Esophagus mucosa (tissue), 1 donor: ENCODE results near the gene TEX29. TPM values are rescaled to one million over a fixed set of nuclear protein-coding genes. Genes with fewer than 3 reads are reported as not detected.

Experiments
- ATAC-seq: fragments of 200-7000 bp; cut with Tn5 transposase; one replicate; pipeline ENCODE4 v1.9.1; 2020
- total RNA-seq: library from RNA; stranded (reverse); gene quantifications from one replicate; pipeline ENCODE4 v1.2.4, GENCODE V29; 2023
- donor health status: DM: yes; HTN: yes; CAD: no.

TEX29 gene
- total RNA-seq, 1 donor from 2014 or later: not detected

DNA sequence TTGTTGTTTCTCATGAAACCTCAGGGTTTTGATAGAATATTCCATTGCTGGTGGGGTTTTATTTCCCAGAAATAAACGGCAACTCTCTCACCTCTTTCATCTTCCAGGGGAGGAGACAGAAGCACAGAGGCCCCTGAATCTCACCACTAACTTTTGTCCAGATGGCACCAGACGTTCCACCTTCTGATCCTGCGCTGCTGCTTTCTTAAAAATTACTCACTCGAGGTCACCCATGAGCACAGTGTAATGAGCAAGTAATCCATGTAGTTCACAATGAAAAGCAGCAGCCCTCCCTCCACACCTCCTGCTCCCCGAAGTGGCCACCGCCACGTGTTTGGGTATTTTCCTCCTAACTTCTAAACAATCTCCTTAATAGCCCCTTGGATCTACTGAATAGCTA lies 51.3 kb downstream of the TEX29 start:
- ATAC-seq: no peak

DNA sequence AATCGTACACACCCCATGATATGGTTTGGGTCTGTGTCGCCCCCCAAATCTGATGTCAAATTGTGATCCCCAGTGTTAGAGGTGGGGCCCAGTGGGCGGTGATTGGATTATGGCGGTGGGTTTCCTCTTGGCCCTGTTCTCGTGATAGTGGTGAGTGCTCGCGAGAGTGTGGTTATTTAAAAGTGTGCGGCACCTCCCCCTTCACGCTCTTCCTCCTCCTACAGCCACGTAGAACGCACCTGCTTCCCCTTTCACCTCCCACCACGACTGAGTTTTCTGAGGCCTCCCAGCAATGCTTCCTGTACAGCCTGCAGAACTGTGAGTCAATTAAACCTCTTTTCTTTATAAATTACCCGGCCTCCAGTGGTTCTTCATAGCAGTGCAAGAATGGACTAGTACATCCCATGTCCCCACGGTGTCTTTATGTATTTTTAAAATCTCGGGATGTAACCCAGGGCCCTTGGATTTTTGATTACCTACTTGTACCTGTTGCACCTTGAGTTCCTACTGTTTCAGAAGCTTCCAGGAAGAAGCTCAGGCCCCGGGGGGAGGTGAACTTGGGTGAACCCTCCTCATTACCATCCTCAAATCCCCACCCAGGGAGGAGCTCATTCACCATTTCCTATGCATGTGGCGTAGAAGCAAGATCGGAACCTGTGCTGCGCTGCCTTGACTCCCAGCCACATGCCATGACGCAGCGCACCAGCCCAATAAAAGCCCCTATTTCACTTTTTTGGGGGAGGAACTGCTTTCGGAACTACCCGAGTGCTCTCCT lies 52.4 kb downstream of the TEX29 start:
- no peak for ATAC-seq

DNA sequence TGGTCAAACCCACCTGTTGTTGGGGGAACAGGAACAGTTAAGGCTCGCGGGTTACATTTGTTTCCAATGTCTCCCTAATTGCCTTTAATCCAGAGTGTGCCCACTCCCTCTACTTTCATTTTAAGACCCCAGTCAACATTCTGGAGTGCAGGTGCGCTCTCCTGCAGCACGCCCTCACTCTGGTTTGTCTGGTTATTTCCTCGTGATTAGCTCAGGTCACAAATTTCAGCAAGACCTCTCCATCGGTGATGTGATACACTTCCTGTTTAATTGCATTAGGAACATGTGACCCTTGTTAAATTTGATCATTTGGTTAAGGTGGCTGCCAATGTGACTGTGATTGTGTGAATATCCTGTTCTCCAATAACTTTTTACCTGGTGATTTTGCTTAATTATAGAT lies 53.0 kb downstream of the TEX29 start:
- no peak for ATAC-seq

DNA sequence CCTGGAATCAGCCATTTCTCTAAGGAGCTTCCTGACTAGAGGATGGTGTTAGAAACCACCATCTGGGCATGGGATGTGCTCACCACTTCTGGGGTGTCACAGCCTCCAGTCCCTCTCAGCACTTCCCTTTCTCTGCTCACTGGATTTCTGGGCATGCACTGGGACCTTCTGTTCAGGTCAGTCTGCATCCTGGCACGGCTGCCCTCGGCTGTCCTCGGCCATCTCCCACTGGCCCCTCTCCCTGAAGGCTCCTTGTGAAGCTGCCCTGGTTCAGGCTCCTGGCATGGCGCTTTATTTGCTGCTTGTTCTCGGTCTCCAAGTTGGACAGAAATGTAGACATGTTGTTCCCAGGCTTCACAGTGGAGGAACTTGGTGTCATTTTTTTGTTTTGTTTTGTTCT lies 60.0 kb downstream of the TEX29 start:
- no peak for ATAC-seq

DNA sequence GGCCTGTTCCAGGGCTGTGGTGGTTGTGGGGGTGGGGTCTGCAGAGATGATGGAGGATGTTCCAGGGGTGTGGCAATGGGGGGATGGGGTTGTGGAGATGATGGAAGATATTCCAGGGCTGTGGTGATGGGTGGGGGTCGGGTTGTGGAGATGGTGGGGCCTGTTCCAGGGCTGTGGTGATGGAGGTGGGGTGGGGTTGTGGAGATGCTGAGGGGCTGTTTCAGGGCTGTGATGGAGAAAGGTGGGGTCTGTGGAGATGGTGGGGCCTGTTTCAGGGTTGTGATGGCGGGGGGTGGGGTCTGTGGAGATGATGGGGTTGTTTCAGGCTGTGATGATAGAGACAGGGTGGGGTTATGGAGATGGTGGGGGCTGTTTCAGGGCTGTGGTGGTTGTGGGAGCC lies 62.0 kb downstream of the TEX29 start:
- no peak for ATAC-seq

DNA sequence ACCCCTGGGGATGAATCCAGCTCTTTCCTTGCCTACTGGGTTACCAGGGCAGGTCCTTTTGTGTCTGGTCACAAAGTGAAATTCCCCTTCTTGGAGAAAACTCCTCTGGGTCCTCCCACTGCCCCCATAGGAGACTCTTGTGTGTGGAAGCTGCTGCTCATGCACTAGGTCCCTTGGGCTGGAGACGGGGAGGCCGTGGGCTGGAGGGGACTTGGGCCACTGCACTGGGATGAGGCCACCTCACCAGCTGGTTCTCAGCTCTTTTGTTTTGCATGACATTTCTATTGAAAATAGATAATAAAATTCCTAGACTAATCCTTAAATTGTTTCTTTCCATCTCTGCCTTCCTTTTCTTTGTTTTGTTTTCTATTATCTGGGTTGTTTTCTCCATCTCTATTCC lies 62.4 kb downstream of the TEX29 start:
- ATAC-seq: no peak

DNA sequence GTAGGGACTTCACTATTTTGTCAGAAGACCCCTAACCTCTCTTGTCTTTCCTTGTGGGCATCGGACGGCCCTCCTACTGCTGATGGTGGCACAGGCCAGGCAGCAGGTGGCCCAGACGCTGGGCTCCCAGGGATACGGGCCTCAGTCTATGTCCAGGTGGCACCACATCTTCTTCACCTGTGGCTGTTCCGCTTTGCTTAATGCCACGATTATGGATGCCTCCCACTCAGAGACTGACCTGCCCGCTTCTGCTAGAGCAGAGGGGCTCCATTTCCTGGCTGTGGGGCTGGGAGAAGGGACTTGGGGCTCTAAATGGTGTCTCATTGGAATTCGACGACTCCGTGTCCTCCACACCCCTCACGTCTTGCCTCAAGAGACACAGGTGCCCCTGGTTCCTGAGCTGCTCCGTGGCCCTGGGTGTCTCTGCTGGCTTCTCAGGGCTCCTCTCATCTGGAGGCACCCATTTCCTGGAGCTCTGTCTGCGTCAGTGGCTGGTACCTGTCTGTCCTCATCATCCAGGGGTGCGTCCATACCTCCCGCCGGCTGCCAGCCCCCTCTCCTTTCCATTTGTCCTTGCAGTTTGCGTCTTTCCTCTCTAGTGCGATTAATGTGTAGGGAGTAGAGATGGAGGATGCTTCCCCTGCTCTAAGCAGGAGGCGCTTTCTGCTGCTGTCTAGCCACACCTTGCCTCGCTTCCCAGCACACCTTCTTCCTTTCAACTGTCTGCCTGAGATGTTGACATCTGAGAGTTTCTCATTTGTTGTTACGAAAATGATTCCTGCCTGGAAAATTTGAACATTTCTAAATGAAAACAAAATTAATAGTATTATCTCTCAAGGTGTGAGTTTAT lies 63.4 kb downstream of the TEX29 start:
- ATAC-seq: no peak

DNA sequence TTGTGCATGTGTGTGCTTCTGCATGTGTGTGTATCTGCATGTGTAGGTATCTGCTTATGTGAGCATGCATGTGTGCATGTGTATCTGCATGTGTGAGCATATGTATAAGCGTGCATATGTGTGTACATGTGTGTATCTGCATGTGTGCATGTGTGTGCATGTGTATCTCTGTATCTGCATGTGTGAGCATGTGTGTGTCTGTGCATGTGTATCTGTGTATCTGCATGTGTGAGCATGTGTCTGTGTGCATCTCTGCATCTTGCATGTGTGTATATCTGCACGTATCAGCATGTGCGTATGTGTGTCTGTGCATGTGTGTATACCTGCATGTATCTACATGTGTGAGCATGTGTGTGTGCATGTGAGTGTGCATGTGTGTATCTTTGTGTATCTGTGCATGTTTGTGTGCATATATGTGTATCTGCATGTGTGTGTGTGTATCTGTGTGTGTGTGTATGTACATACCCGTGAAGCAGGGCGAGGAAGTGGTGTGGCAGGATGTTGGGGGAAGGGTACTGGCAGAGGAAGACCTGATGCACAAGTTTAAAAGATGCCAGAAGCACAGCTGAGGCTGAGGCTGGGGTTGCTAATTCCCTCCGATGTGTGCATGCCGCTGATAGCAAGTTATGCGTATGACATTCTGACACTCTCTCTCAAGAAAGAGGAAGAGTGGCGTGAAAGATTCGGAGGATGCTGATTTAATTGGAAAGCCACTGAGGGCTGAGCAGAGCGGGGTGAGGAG lies 64.2 kb downstream of the TEX29 start:
- ATAC-seq: no peak

DNA sequence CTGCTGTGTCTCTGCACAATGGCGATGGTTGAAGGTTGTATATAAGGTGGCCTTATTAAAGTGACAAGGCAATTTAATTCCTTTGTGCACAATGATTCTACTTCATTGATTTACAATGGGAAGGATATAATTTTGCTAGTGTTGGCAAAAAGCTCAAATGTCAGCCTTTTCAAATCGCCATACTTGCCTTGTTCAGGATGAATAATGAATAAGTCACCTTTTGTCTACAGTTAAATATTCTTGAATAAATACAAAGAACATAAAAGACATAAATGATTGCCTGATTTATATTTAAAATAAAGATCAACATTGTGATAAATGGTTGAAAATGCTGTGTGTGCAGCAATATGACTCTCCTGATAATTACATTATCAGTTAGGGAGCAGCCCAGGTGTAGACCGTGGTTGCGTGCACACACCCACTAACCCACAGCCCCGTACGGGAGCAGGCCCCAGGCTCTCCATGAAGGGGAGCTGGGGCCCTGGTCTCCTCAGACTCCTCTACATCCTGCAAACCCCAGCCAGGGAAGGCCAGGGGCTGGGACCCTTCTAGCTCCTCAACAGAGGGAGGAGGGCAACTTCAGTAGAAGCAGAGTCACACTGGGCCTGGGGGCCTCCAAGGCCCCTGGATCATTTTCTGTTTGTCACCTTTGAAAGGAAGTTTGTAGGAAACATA lies 64.9 kb downstream of the TEX29 start:
- no peak for ATAC-seq

DNA sequence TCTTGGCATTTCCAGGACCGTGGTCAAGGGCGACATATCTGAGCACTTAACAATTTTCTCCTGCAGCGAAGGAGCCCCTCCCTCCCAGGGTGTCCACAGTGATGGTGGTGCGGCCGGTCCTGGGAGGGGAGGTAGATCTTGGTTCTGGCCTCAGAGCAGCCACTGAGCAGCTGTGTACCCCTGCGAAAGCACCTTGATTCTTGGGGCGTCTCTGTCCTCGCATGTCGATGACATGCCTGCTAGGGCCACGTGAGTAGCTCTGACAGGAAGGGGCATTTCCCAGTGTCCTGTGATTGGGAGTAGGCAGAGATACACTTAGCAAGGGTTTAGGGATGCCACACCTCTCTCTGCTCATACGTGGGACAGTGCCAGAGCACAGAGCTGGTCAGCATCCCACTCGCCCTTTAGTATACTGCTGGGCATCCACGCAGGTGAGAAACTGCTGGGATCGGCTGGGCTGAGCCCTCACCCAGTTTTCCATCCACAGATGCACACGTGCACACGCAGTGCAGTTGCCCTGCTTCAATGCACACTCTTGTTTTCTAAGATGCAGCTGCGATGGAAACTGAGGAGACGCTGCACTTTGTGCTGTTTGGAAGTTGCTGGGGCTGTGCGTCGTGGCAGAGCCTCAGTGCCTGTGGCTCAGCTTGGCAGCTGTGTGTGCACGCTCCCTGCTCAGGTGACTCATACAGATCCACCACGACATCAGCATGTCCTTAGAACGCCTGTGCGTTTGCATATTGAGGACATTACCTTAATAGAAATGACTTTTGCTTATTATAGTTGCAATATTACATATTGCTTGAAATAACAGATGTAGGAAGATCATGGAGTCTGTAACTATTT lies 66.8 kb downstream of the TEX29 start:
- no peak for ATAC-seq

DNA sequence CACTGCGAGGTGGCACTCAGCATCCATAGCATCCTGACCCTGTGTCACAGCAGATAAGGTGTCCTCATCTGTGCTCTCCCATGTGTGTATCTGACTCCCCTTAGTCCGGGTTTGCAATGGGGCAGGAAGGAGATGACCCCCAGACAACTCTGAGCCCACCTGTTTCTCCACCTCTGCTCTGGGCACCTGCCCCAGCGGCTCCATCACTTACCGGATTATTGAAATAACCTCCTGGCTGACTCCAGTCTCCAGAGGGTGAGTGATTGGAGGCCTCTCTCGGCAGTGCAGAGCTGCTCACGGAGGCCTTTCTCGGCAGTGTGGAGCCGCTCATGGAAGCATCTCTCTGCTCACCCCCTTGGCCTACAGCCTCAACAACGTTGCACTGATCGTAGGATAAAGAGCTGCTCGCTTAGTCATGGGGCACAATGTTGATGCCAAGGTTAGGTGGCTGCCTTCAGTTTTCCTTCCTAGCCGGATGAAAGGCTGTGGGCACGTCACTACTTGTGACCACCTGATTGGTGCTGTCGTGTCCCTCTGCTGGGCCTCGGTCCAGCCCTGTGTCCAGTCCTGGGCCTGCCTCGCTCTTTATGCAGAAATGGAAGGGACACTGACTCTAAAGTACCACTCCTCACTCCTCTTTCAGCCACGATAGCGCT lies 67.6 kb downstream of the TEX29 start:
- no peak for ATAC-seq

DNA sequence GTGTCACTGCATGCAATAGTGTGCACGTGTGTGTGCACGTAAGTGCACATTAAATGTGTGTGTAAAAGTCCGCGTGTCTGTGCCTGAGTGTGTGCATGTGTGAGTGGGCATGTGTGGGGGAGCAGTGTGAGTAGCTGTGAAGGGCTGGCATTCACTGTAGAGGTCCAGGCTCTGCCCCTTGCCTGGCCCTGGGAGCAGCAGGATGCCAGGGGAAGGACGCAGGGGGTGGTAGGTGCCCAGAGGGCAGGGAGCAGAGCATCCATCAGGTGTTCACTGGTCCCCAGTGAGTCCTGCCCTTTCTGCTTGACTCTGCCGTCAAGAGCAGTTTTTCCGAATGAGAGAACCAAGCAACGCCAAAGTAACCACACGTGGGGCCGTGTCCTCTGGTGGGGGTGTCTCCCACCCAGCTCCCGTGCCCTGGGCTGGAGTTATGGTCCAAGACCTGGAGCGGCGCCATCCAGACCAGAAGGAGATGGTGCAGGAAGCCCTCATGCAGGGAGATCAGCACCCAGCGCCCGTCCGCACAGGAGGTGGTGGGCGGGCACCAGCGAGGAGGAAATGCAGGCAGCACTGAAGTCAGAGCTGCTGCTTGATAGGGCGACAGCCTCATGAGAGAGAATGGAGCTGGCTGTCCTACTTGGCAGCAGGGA lies 68.5 kb downstream of the TEX29 start:
- ATAC-seq: no peak

DNA sequence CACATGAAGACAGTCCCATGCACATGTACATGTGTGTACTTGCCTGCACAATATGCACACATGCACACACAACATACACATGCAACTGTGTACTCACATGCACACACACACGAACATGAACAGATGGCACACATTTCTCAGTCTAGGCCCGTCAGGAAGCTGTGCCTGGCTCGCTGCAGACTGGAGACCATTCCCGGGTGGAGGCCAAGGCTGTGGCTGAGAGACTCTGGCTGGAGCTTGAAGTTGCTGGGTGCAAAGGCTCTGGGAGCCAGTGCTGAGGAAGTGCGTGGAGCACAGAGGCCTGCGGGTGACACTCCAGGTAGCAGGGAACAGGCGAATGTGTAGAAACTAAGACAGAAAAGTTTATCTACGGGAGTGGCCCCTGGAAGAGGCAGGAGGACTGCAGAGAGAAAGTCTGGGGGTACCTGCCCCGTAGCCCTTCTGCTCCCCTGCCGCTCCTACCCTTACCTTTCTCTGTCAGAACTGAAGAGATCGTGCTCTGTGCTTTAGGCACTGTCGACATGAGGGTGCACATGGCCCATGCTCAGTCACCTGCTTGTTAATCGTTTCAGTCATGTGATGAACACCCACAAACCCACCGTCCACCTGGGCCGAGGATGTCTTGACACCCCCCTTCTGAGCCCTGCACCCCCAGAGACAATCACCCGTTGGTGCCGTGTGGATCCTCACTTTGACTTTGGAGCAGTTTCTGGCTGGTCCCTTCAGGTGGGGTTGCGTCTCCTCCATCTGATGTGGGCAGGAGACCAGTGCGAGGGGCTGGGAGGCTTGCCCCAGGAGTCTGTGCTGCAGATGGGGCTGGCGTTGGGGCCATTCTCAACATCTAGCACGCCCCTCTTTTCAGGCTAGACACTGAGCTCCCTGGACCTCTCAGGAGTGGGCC lies 69.4 kb downstream of the TEX29 start:
- no peak for ATAC-seq

DNA sequence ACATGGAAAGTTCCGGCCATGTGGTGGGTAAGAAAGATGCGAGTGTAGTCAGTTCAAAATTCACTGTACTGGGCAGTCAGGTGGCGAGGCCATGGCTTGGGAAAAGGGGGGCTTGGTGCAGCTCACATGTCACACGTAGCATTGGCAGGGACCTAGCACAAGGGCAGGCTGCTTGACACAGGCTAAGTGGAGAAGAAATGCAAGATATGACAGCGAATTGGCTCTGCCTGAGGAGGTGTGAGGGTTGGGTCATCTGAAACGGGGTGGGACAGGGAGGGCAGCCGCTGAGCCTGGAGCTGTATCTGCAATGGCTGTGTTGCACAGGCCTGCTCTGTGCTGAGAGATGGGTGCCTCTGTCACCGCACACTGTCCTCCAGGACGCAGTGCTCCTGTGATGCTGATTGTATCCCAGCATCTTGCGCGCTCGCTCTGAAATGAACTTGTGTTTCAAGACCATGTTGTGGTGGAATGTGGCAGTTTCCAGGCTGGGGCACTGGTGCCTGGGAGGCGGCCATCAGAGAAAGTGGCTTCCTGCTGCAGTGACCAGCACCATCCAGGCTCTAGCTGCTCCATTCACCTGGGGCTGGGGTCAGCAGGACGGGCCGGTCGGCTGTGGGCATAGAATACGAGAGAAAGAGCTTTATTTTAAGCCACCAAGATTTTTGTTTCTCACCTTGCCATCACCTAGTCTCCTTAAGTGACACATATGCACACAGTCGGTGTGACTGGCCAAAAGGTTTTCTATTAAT lies 70.3 kb downstream of the TEX29 start:
- no peak for ATAC-seq

DNA sequence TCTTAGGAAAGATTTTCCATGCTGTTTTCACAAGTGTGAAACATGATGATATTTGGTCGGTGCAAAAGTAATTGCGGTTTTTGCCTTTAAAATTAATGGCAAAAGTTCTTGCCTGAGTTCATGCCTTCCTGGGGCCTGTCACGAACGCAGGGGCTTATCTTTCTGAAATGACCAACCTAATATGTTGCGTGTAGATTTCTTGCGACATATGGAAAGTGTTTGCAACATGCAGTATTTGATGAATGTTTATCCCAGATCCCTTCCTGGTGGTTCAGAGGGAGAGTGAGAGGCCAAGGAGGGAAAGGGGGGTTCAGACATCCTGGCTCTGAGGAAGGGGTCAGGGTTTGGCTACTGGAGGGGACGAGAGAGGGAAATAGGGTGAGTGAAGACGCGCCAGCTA lies 72.0 kb downstream of the TEX29 start:
- no peak for ATAC-seq

DNA sequence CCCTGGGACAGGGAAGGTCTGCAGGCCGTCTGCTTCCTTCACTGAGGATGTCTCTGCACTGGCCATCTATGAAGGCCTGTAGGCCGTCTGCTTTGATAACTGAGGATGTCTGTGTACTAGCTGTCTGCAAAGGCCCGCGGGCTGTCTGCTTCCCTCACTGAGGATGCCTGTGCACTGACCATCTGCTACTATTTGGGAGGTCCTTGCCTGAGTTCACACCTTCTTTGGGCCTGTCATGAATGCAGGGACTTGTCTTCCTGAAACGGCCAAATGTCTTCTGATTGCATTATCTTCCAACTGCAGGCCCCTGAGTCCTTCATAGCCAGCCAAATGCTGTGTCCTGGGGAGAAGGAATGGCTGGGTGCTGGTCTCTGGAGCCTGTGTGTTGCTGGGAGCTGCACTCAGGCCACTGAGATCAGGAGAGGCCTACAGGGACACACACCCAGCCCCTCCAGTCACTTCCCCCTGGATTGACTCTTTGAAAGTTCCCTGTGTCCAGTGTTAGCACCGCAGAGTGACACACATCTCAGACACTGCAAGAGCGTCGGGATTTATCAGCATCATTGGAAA lies 72.9 kb downstream of the TEX29 start:
- no peak for ATAC-seq
